NCI-H69 (cell line): ENCODE measurements around the gene U2SURP.

ENCODE experiments used
- DNase-seq: peaks from one replicate; lab custom pipeline; 2025; lab: John Stamatoyannopoulos, UW

Gene U2SURP

GRCh38 chr3:143001369-143002082 lies at the start of gene U2SURP:
Gene U2SURP (plus strand): TSS chr3:143001570. CDS start chr3:143001629, 59 bp downstream.
- DNase-seq, result peak; percentile 97

GRCh38 chr3:142951794-142952193 lies 49.6 kb upstream of the U2SURP start:
- no peak for DNase-seq

GRCh38 chr3:142952272-142953193 lies 48.8 kb upstream of the U2SURP start:
- peak; percentile 9 for DNase-seq

- no peak for DNase-seq
Measured at GRCh38 chr3:142953443-142953842, 47.9 kb upstream of the U2SURP start.

- no peak for DNase-seq
Measured at GRCh38 chr3:142958707-142959106, 42.7 kb upstream of the U2SURP start.

GRCh38 chr3:142960322-142960850 lies 41.0 kb upstream of the U2SURP start:
- DNase-seq, result peak; percentile 37

GRCh38 chr3:142961539-142961938 lies 39.8 kb upstream of the U2SURP start:
- no peak for DNase-seq

GRCh38 chr3:142962175-142962519 lies 39.2 kb upstream of the U2SURP start:
- DNase-seq, result no peak

- DNase-seq, result no peak
Measured at GRCh38 chr3:142962520-142963233, 38.7 kb upstream of the U2SURP start.

GRCh38 chr3:142963234-142963515 lies 38.2 kb upstream of the U2SURP start:
- peak; percentile 65 for DNase-seq

- DNase-seq, result peak; percentile 71
Measured at GRCh38 chr3:142963516-142964448, 37.6 kb upstream of the U2SURP start, which contains the start of gene PAQR9. Gene PAQR9 (minus strand): TSS chr3:142963674. CDS start chr3:142963336, 338 bp downstream.

- no peak for DNase-seq
Measured at GRCh38 chr3:142965581-142965980, 35.8 kb upstream of the U2SURP start.

GRCh38 chr3:142966808-142967207 lies 34.6 kb upstream of the U2SURP start:
- DNase-seq, result no peak

- no peak for DNase-seq
Measured at GRCh38 chr3:142968319-142969025, 32.9 kb upstream of the U2SURP start.

GRCh38 chr3:142971431-142971830 lies 29.9 kb upstream of the U2SURP start:
- DNase-seq, result no peak

GRCh38 chr3:142972092-142972753 lies 29.1 kb upstream of the U2SURP start:
- DNase-seq, result no peak

- DNase-seq, result no peak
Measured at GRCh38 chr3:142973217-142974009, 28.0 kb upstream of the U2SURP start.

- DNase-seq, result peak; percentile 34
Measured at GRCh38 chr3:142975316-142975995, 25.9 kb upstream of the U2SURP start.
